ENCODE results near the gene DUS1L. TPM values are rescaled to one million over a fixed set of nuclear protein-coding genes. Genes with fewer than 3 reads are reported as not detected.

DUS1L gene
- total RNA-seq, 1 experiment from 2014 or later, result 123 TPM

- no peak for DNase-seq (ENCODE audit: extremely low read depth, low read depth)
Measured at GRCh38 chr17:82088838-82089722, 23.5 kb upstream of the DUS1L start.

GRCh38 chr17:82087961-82088837 lies 22.6 kb upstream of the DUS1L start:
- DNase-seq (ENCODE audit: extremely low read depth, low read depth), result no peak

GRCh38 chr17:82086941-82087906 lies 21.6 kb upstream of the DUS1L start:
- DNase-seq (ENCODE audit: extremely low read depth, low read depth), result no peak

GRCh38 chr17:82085931-82086764 lies 20.5 kb upstream of the DUS1L start:
- DNase-seq (ENCODE audit: extremely low read depth, low read depth), result no peak

DNA sequence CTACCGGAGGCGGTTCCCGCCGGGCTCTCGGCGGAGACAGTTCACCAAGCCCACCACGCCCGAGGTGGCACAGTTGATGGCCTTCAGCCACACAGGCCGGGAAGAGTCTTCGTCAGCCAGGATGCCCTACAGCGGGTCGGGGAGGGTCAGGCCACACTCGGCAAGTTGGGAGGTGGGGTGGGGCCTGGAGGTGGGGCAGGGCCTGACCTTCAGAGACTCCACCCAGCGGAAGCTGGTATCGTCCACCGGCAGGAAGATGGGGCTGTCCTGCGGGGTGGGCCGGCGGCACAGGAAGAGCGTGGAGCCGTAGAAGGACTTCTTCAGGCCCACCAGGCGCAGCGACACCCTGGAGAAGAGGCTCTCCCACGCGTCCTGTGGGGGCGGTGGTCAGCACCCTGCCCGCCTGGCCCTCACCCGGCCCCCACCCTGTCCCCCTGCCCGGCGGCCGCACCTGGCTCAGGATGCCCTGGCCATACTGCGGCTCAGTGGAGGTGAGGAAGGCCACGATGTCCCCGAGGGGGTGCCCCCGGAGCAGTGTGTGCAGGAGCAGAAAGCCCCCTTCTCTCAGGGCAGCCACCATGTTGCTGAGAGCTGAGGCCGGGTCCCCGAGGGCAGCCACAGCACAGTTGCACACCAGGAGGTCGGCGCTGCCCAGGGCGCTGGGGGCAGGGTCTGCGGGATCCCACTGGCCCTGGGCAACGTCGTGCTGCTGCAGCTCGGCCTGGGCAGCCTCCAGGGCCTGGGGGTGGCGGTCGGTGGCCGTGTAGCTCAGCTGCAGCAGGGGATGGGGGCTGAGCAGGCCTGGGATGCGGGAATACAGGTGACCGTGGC lies 19.6 kb upstream of the DUS1L start:
- no peak for DNase-seq (ENCODE audit: extremely low read depth, low read depth)

- DNase-seq (ENCODE audit: extremely low read depth, low read depth), result no peak
Measured at GRCh38 chr17:82084373-82085030, 18.9 kb upstream of the DUS1L start.

- DNase-seq (ENCODE audit: extremely low read depth, low read depth), result no peak
Measured at GRCh38 chr17:82083533-82084359, 18.1 kb upstream of the DUS1L start.

DNA sequence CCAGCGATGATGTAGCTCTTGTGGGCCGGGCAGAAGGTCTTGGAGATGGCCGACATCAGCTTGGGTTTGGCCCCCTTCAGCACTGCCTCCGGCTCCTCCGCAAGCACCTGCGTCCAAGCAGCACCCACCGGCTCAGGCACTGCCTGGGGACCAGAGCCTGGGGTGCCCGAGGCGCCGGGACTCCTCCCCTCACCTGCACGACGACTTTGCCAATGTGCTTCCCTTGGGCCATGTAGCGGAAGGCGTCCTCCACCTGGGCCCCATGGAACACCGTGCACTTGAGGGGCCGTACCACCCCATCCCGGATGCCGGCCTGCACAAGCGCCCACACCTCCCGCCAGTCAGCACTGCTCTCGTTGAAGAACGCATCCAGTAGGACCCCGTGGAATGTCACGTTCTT lies 17.4 kb upstream of the DUS1L start:
- no peak for DNase-seq (ENCODE audit: extremely low read depth, low read depth)

- no peak for DNase-seq (ENCODE audit: extremely low read depth, low read depth)
Measured at GRCh38 chr17:82082456-82082855, 16.9 kb upstream of the DUS1L start.

DNA sequence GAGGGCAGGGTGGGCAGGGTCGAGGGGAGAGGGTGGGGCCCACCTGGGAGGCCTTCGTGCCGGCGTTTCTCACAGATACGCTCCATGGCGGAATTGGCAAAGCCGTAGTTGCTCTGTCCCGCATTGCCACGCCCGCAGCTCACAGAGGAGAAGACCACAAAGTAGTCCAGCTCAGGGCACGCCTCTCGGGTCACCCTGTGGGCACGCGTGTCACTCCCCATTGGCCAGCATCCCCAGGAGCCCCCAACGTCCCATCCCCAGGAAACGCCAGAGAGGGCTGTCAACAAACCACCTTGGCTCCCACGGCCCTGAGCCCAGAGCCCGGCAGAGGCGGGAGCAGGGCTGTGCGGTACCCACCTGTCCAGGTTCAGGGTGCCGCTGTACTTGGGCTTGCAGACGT lies 16.4 kb upstream of the DUS1L start:
- no peak for DNase-seq (ENCODE audit: extremely low read depth, low read depth)

DNA sequence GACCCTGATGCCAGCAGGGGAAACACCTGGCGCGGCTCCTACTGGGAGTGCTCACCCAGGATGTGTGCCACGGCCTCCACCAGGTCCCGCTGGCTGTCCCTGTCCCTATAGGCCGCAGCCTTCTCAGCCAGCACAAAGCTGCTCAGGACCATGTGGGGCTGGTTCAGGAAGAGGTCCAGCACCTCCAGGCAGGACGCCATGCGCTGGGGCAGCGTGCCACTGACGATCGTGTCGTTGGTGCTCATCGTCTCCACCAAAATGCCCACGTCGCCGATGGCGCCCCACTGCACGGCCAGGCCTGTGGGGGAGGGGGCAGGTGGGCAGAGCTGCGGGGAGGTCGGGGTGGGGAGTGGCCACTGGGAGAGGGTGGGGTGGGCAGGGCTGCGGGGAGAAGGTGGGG lies 15.9 kb upstream of the DUS1L start:
- no peak for DNase-seq (ENCODE audit: extremely low read depth, low read depth)

DNA sequence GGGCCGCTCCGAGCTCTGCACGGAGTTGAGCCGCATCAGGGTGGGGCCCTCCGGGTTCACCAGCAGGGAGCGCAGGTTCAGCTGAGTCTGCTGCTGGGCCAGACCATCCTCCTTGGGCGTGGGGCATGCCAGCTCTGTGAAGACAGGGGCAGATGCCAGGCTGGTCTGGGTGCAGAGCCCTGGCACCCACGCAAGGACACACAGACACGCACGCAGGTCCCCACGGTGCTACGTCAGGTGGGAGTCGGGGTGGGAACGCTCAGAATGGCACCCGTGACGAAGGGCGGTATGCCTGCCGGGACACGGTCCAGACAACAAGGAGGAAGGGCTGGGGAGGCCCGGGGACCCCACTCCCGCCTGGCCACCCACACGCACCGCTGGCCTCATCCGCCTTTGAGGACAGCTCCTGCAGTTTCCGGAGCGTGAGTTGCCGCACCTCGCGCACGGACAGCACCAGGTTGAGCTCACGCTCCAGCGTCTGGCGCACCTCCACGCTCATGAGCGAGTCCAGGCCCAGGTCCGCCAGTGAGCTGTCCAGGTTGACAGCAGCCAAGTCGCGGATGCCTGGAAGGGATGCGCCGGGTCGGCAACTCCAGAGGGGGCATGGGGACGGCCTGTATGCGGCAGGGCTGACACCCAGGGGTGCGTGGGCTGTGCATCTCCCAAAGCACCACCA lies 15.3 kb upstream of the DUS1L start:
- DNase-seq (ENCODE audit: extremely low read depth, low read depth), result no peak

- DNase-seq (ENCODE audit: extremely low read depth, low read depth), result no peak
Measured at GRCh38 chr17:82080048-82080788, 14.6 kb upstream of the DUS1L start.

- no peak for DNase-seq (ENCODE audit: extremely low read depth, low read depth)
Measured at GRCh38 chr17:82079001-82079677, 13.5 kb upstream of the DUS1L start.

DNA sequence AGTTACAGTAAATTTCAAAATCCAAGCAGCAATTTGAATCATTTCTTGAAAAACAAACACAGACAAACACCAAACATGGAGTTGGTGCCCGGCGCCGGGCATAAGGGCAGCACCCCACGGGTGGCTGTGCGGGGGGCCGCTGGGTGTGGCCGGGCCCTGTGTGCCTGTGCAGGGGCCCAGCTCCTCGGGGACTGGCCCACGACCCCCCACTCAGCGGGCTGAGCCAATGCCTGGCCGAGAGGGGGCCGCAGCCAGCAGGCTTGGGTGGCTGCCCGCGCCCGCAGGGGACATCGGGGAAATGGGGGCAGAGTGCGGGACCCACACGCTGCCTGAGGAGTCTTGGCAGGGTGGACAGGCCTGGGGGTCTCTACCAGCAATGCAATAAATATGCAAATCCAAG lies 12.8 kb upstream of the DUS1L start:
- no peak for DNase-seq (ENCODE audit: extremely low read depth, low read depth)

Measured in NCI-H460 (cell line).